Suprapubic skin (tissue), 3 donors: ENCODE data around the gene HDDC3.
A peak's percentile ranks its signal among the peaks of the same experiment; 100 is the strongest.

Source experiments
- EP300 ChIP-seq: sonication (generic); formaldehyde crosslinking; IDR thresholded peaks from one replicate; pipeline ENCODE4 v1.6.1; 2017; ENCODE audit warnings: antibody characterized with exemption
- TF ChIP-seq, protein P1 (sequence below), 2 donors: fragments of 200-600 bp in 1 of 2; fragments of 450-650 bp in 1 of 2; sonication (generic) in 1 of 2; IDR thresholded peaks; one replicate each; pipeline ENCODE4 v1.5.1; 2016 to 2019; ENCODE audit warnings: antibody characterized with exemption in 2 of 2, mild to moderate bottlenecking in 1 of 2, moderate library complexity in 1 of 2

DNA sequence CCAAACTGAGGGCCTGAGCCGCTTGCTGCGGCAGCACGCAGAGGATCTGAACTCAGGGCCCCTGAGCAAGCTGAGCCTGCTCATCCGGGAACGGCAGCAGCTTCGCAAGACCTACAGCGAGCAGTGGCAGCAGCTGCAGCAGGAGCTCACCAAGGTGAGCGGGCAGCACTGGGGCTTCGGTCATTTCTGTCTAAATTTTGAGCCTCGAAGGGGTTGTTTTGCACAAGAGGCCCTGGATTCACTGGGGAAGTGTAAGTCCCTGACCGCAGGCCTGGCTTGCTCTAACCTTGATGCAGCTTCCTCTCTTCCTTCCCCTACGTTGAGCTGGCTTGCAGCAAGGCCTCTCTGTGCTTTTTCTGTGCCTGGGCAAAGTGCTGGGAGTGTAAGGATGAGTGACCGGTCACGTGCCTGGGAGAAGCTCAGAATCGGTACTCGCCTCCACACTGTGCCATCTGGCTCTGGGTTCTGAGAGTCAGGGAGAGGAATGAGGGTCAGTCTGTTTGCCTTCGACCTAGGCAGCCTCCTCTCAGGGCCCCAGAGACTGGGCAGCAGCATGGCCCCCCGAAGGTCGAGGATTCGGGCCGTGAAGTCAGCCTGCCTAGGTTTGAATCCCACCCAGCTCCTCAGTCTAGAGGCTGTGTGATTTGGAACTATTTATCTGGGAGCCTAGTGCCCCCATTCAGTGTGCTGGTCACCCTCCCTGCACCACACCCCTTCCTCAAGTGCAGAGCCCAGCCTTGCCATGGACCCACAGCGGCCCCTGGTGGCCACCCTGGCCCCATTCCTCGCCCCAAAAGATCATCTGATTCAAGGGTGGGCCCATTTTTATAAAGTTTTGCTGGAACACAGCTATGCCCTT, 46.7 kb downstream of the HDDC3 start:
- TF ChIP-seq, protein P1, sequence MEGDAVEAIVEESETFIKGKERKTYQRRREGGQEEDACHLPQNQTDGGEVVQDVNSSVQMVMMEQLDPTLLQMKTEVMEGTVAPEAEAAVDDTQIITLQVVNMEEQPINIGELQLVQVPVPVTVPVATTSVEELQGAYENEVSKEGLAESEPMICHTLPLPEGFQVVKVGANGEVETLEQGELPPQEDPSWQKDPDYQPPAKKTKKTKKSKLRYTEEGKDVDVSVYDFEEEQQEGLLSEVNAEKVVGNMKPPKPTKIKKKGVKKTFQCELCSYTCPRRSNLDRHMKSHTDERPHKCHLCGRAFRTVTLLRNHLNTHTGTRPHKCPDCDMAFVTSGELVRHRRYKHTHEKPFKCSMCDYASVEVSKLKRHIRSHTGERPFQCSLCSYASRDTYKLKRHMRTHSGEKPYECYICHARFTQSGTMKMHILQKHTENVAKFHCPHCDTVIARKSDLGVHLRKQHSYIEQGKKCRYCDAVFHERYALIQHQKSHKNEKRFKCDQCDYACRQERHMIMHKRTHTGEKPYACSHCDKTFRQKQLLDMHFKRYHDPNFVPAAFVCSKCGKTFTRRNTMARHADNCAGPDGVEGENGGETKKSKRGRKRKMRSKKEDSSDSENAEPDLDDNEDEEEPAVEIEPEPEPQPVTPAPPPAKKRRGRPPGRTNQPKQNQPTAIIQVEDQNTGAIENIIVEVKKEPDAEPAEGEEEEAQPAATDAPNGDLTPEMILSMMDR (IDR thresholded peaks at IDR 0.05): peak; percentile 94 to 97
- no peak for TF ChIP-seq EP300
